GM12878 (cell line): ENCODE data around the gene KLK6. TPM values are rescaled to one million over a fixed set of nuclear protein-coding genes. Genes with fewer than 3 reads are reported as not detected.

Experiments used
- ATAC-seq: fragments of 200-7000 bp; cut with Tn5 transposase; 3 replicates; pipeline ENCODE4 v1.9.1; 2020; ENCODE audit warnings: mild to moderate bottlenecking, moderate library complexity
- BruUV-seq: library from RNA; stranded (reverse); fragments of 400-500 nt; replicated peaks from 2 replicates; lab custom pipeline; 2021; lab: Mats Ljungman, UMichigan
- CTCF ChIA-PET: fragments of 300-600 bp; sonication (Branson Sonifier 250); formaldehyde crosslinking; extraction: SDS; loops from one replicate; lab custom pipeline; 2021; ENCODE audit warnings: inconsistent platforms; lab: Yijun Ruan, JAX
- POLR2A ChIA-PET: fragments of 350-600 bp; formaldehyde crosslinking; extraction: SDS; loops from one replicate; lab custom pipeline; 2021; ENCODE audit warnings: inconsistent platforms; lab: Charles Lee
- RAD21 ChIA-PET: fragments of 300-600 bp; sonication (Branson Sonifier 250); formaldehyde crosslinking; loops from one replicate; lab custom pipeline; 2023; ENCODE audit warnings: antibody characterized with exemption; ENCODE audit not compliant: unreplicated experiment; lab: Charles Lee
- SMC1A ChIA-PET: fragments of 300-600 bp; sonication (Branson Sonifier 250); formaldehyde crosslinking; loops from one replicate; lab custom pipeline; 2023; ENCODE audit not compliant: unreplicated experiment, uncharacterized antibody; lab: Charles Lee
- DNase-seq: peaks from one replicate; pipeline ENCODE4 v3.0.0-alpha.2; 2011; ENCODE audit warnings: low read depth, low spot score
- FAIRE-seq: peaks from 3 replicates; lab custom pipeline; 2011; peaks lifted over from hg19 to GRCh38; lab: Jason Lieb, UNC
- H2AFZ ChIP-seq: 2 replicates; pipeline ENCODE4 v1.6.0; 2011; ENCODE audit warnings: low read depth, low read length, control low read depth; ENCODE audit not compliant: control insufficient read depth
- H3K27ac ChIP-seq: 2 replicates; pipeline ENCODE4 v1.5.1; 2011; ENCODE audit warnings: control low read depth; ENCODE audit not compliant: control insufficient read depth, insufficient read depth
- H3K27me3 ChIP-seq, 2 experiments: replicated peaks in 1 of 2; 2 replicates each; pipeline versions ENCODE4 v1.6.0 to v1.6.1; 2011; ENCODE audit warnings: low read length in 1 of 2; ENCODE audit not compliant: control insufficient read depth in 2 of 2, insufficient read depth in 2 of 2
- H3K36me3 ChIP-seq, 2 experiments: 2 replicates each; pipeline ENCODE4 v1.5.1; 2011; ENCODE audit warnings: low read length in 1 of 2; ENCODE audit not compliant: control insufficient read depth in 2 of 2, insufficient read depth in 2 of 2
- H3K4me1 ChIP-seq: 2 replicates; pipeline ENCODE4 v1.6.1; 2011; ENCODE audit warnings: mild to moderate bottlenecking, low read length, moderate library complexity, mixed read lengths; ENCODE audit not compliant: control insufficient read depth, insufficient read depth
- H3K4me2 ChIP-seq: 2 replicates; pipeline ENCODE4 v1.6.0; 2011; ENCODE audit warnings: control low read depth; ENCODE audit not compliant: control insufficient read depth, insufficient read depth
- H3K4me3 ChIP-seq: fragments of 200-600 bp; sonication (generic); 2 replicates; pipeline ENCODE4 v1.5.1; 2016
- H3K79me2 ChIP-seq: 2 replicates; pipeline ENCODE4 v1.6.0; 2011; ENCODE audit warnings: low read length; ENCODE audit not compliant: control insufficient read depth, insufficient read depth
- H3K9ac ChIP-seq: 2 replicates; pipeline ENCODE4 v1.8.0; 2011; ENCODE audit warnings: low read length, control low read depth, mixed read lengths; ENCODE audit not compliant: control insufficient read depth, insufficient read depth
- H3K9me3 ChIP-seq: replicated peaks from 3 replicates; pipeline ENCODE4 v1.5.1; 2011; ENCODE audit warnings: mild to moderate bottlenecking, low read length; ENCODE audit not compliant: control insufficient read depth, insufficient read depth
- H4K20me1 ChIP-seq: 2 replicates; pipeline ENCODE4 v1.6.0; 2011; ENCODE audit not compliant: control insufficient read depth, insufficient read depth
- ATF7 ChIP-seq: fragments of 450-650 bp; IDR thresholded peaks from 2 replicates; pipeline ENCODE4 v1.6.1; 2016; ENCODE audit warnings: low read depth, mild to moderate bottlenecking
- IKZF1 ChIP-seq: fragments of 450-650 bp; conservative IDR thresholded peaks from 2 replicates; pipeline ENCODE4 v1.6.1; 2017; ENCODE audit warnings: antibody characterized with exemption, mild to moderate bottlenecking
- IKZF2 ChIP-seq, 2 experiments: fragments of 450-650 bp; IDR thresholded peaks; 2 replicates each; pipeline ENCODE4 v1.6.1; 2017; ENCODE audit warnings: mild to moderate bottlenecking in 2 of 2, moderate library complexity in 2 of 2
- PAX8 ChIP-seq: fragments of 450-650 bp; IDR thresholded peaks from 2 replicates; pipeline ENCODE4 v1.6.1; 2017; ENCODE audit warnings: mild to moderate bottlenecking, moderate library complexity
- PKNOX1 ChIP-seq: fragments of 450-650 bp; IDR thresholded peaks from 2 replicates; pipeline ENCODE4 v1.6.1; 2016; ENCODE audit warnings: mild to moderate bottlenecking
- SPI1 ChIP-seq: IDR thresholded peaks from 2 replicates; pipeline ENCODE4 v1.6.1; 2011; ENCODE audit warnings: low read depth, mild to moderate bottlenecking, low read length, moderate library complexity, borderline replicate concordance; ENCODE audit not compliant: insufficient read depth
- SREBF1 ChIP-seq: IDR thresholded peaks from 2 replicates; pipeline ENCODE4 v1.6.1; 2012; ENCODE audit warnings: mild to moderate bottlenecking, low read length
- ZNF24 ChIP-seq: fragments of 450-650 bp; IDR thresholded peaks from 2 replicates; pipeline ENCODE4 v1.6.1; 2017; ENCODE audit warnings: antibody characterized with exemption, mild to moderate bottlenecking
- WGBS: methylation state at CpG from one replicate; pipeline ENCODE4 v1.1.6; 2016; ENCODE audit warnings: low lambda C conversion rate; ENCODE audit not compliant: insufficient replicate concordance, insufficient coverage; ENCODE audit errors: missing lambda C conversion rate; 5-methylcytosine and 5-hydroxymethylcytosine counted together
- in situ Hi-C: fragments of 300-500 bp; cut with MboI; formaldehyde crosslinking; loops from 9 replicates; pipeline ENCODE4 v1.14.3; 2018; ENCODE audit warnings: mixed read lengths
- intact Hi-C: fragments of 100-400 bp; cut with micrococcal nuclease; formaldehyde crosslinking; loops from one replicate; pipeline ENCODE4 v1.14.2; 2022; ENCODE audit not compliant: unreplicated experiment
- polyA plus RNA-seq, 11 experiments: library from polyadenylated mRNA; depleted of rRNA in 4 of 11; unstranded in 6 of 11; stranded (reverse) in 5 of 11; fragments of >200 nt; fragmentation: Nextera tagmentation in 4 of 11; fragmentation: Illumina TruSeq in 1 of 11; extraction: Ambion mirVana in 4 of 11; extraction: Trizol in 1 of 11; gene quantifications; 1 replicate in 1 of 11; 2 replicates in 10 of 11; pipeline versions ENCODE4 v1.2.1 to v1.2.3, GENCODE V29; 2011 to 2016; ENCODE audit warnings: inconsistent platforms in 2 of 11, missing spikeins in 2 of 11, low read depth in 1 of 11
- total RNA-seq, 4 experiments: library from RNA; depleted of rRNA in 3 of 4; stranded (reverse); fragments of >200 nt in 3 of 4; fragmentation: Illumina TruSeq in 1 of 4; extraction: Trizol in 1 of 4; gene quantifications; 2 replicates each; pipeline versions ENCODE4 v1.2.1 to v1.2.3, GENCODE V29; 2013 to 2021
- TF ChIP-seq, protein P1 (sequence below): fragments of 450-650 bp; IDR thresholded peaks from 2 replicates; pipeline ENCODE4 v1.6.1; 2017; ENCODE audit warnings: mild to moderate bottlenecking, low read depth, inconsistent platforms; ENCODE audit not compliant: poor library complexity, severe bottlenecking

Gene KLK6
- total and polyA plus RNA-seq, 10 of the 15 experiments (the other 5 are each of a cell fraction or from before 2014, with no cell fraction given): not detected

GRCh38 chr19:50921426-50922316 lies 47.7 kb downstream of the KLK6 start:
- in situ Hi-C loops (loop anchor here (10.0 kb wide), 1 partner anchor 387 kb away; no protein-coding TSS in a partner anchor), intact Hi-C loops (loop anchor here (1.0 to 2.0 kb wide), 4 partner anchors 83 to 384 kb away; no protein-coding TSS in a partner anchor)
- TF ChIP-seq PKNOX1: peak; percentile 24; the same call in 1 of the 2 replicates
- 0 out of 2 replicates have a peak, but pooled peaks have one; percentile 31 for TF ChIP-seq ATF7
- TF ChIP-seq, protein P1, sequence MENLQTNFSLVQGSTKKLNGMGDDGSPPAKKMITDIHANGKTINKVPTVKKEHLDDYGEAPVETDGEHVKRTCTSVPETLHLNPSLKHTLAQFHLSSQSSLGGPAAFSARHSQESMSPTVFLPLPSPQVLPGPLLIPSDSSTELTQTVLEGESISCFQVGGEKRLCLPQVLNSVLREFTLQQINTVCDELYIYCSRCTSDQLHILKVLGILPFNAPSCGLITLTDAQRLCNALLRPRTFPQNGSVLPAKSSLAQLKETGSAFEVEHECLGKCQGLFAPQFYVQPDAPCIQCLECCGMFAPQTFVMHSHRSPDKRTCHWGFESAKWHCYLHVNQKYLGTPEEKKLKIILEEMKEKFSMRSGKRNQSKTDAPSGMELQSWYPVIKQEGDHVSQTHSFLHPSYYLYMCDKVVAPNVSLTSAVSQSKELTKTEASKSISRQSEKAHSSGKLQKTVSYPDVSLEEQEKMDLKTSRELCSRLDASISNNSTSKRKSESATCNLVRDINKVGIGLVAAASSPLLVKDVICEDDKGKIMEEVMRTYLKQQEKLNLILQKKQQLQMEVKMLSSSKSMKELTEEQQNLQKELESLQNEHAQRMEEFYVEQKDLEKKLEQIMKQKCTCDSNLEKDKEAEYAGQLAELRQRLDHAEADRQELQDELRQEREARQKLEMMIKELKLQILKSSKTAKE: peak; percentile 19
- no peak for TF ChIP-seq SPI1
- TF ChIP-seq ZNF24: no peak
- TF ChIP-seq PAX8: no peak
- 0 out of 2 replicates have a peak, but pooled peaks have one; percentile 30 for TF ChIP-seq IKZF1
- 0 out of 4 replicates have a peak, but pooled peaks of 1 of the 2 experiments have one; percentile 12 for TF ChIP-seq IKZF2 (IDR thresholded peaks at IDR 0.05)
- TF ChIP-seq SREBF1: no peak
- FAIRE-seq (no peak), ATAC-seq (peak; percentile 65), DNase-seq (no peak)
- Histone ChIP-seq H3K27me3 (no peaks in the 10 kb centered on the region), H4K20me1 (no peaks in the 10 kb centered on the region), H3K9me3 (no peaks in the 10 kb centered on the region), H3K4me1 (no peaks in the 10 kb centered on the region), H2AFZ (peak overlapping the region; percentile 18; the same call in 1 of the 2 replicates), H3K36me3 (no peaks in the 10 kb centered on the region), H3K4me3 (no peak overlapping the region), H3K9ac (0 out of 2 replicates have a peak overlapping the region, but pooled peaks have one; percentile 5), H3K27ac (no peak overlapping the region), H3K79me2 (no peaks in the 10 kb centered on the region), H3K4me2 (no peak overlapping the region)
- 4% methylated on average over 12 of the region's 12 CpGs for WGBS
- ChIA-PET SMC1A (interaction anchor here (0.7 to 3.0 kb wide), 34 partner anchors 9 to 564 kb away, joined by 3 to 37 read pairs (median 6); partner anchors contain the start of gene POLD1), POLR2A (interaction anchor here (0.5 to 1.2 kb wide), 2 partner anchors 121 to 207 kb away, joined by 3 to 4 read pairs; no protein-coding TSS in a partner anchor), CTCF (interaction anchor here (0.6 to 4.5 kb wide), 58 partner anchors 10 to 693 kb away, joined by 3 to 42 read pairs (median 5); partner anchors contain the start of genes ACP4, KLK2, KLK3 and KLK4), RAD21 (interaction anchor here (0.8 to 2.5 kb wide), 42 partner anchors 10 to 553 kb away, joined by 3 to 41 read pairs (median 5); partner anchors contain the start of genes KLK3 and KLK4)
- BruUV-seq: no TSS peak
